ENCODE measurements around the gene SLC5A11. TPM values are rescaled to one million over a fixed set of nuclear protein-coding genes. Genes with fewer than 3 reads are reported as not detected.
A peak's percentile ranks its signal among the peaks of the same experiment; 100 is the strongest.
"Not testable (repeated sequence)": the region's sequence is repeated elsewhere in the genome, so short reads cannot be mapped to it uniquely, and the experiment has no call there.

SLC5A11 gene
- total RNA-seq, 1 experiment from 2014 or later: not detected

GRCh38 chr16:24833352-24833751 lies 12.4 kb upstream of the SLC5A11 start:
- in situ Hi-C loops (cut with HindIII; ENCODE audit: low sequenced_read_pairs): no loop called here
- no peak for DNase-seq (ENCODE audit: low spot score)

- DNase-seq (ENCODE audit: low spot score): no peak
- in situ Hi-C loops (cut with HindIII; ENCODE audit: low sequenced_read_pairs): no loop called here
Observed at GRCh38 chr16:24834459-24835335, 11.1 kb upstream of the SLC5A11 start.

GRCh38 chr16:24836836-24837235 lies 8.9 kb upstream of the SLC5A11 start:
- in situ Hi-C loops (cut with HindIII; ENCODE audit: low sequenced_read_pairs): no loop called here
- no peak for DNase-seq (ENCODE audit: low spot score)

- in situ Hi-C loops (cut with HindIII; ENCODE audit: low sequenced_read_pairs): no loop called here
- DNase-seq (ENCODE audit: low spot score): no peak
Observed at GRCh38 chr16:24837969-24838368, 7.8 kb upstream of the SLC5A11 start.

- DNase-seq (ENCODE audit: low spot score): no peak
- in situ Hi-C loops (cut with HindIII; ENCODE audit: low sequenced_read_pairs): no loop called here
Observed at GRCh38 chr16:24838554-24839266, 7.1 kb upstream of the SLC5A11 start.

GRCh38 chr16:24839347-24839972 lies 6.3 kb upstream of the SLC5A11 start:
- DNase-seq (ENCODE audit: low spot score): no peak
- in situ Hi-C loops (cut with HindIII; ENCODE audit: low sequenced_read_pairs): no loop called here

- DNase-seq (ENCODE audit: low spot score): no peak
- in situ Hi-C loops (cut with HindIII; ENCODE audit: low sequenced_read_pairs): no loop called here
Observed at GRCh38 chr16:24841291-24841690, 4.5 kb upstream of the SLC5A11 start.

GRCh38 chr16:24844101-24845030 lies 1.4 kb upstream of the SLC5A11 start:
- no peak for DNase-seq (ENCODE audit: low spot score)
- in situ Hi-C loops (cut with HindIII; ENCODE audit: low sequenced_read_pairs): no loop called here

GRCh38 chr16:24845031-24845365 lies 765 bp upstream of the SLC5A11 start:
- DNase-seq (ENCODE audit: low spot score); in situ Hi-C loops (cut with HindIII; ENCODE audit: low sequenced_read_pairs): not testable (repeated sequence)

- DNase-seq (ENCODE audit: low spot score): no peak
- in situ Hi-C loops (cut with HindIII; ENCODE audit: low sequenced_read_pairs): no loop called here
Observed at GRCh38 chr16:24846548-24847357, 990 bp downstream of the SLC5A11 start.

GRCh38 chr16:24847358-24847664 lies 1.5 kb downstream of the SLC5A11 start:
- in situ Hi-C loops (cut with HindIII; ENCODE audit: low sequenced_read_pairs): no loop called here
- no peak for DNase-seq (ENCODE audit: low spot score)

- no peak for DNase-seq (ENCODE audit: low spot score)
- in situ Hi-C loops (cut with HindIII; ENCODE audit: low sequenced_read_pairs): no loop called here
Observed at GRCh38 chr16:24848065-24848464, 2.3 kb downstream of the SLC5A11 start.

GRCh38 chr16:24849641-24850040 lies 3.9 kb downstream of the SLC5A11 start:
- in situ Hi-C loops (cut with HindIII; ENCODE audit: low sequenced_read_pairs): no loop called here
- no peak for DNase-seq (ENCODE audit: low spot score)

GRCh38 chr16:24850289-24850938 lies 4.7 kb downstream of the SLC5A11 start:
- no peak for DNase-seq (ENCODE audit: low spot score)
- in situ Hi-C loops (cut with HindIII; ENCODE audit: low sequenced_read_pairs): no loop called here

GRCh38 chr16:24851700-24852099 lies 5.9 kb downstream of the SLC5A11 start:
- in situ Hi-C loops (cut with HindIII; ENCODE audit: low sequenced_read_pairs): no loop called here
- no peak for DNase-seq (ENCODE audit: low spot score)

- in situ Hi-C loops (cut with HindIII; ENCODE audit: low sequenced_read_pairs): no loop called here
Observed at GRCh38 chr16:24852281-24852721, 6.5 kb downstream of the SLC5A11 start.

GRCh38 chr16:24853169-24853824 lies 7.5 kb downstream of the SLC5A11 start:
- no peak for DNase-seq (ENCODE audit: low spot score)
- in situ Hi-C loops (cut with HindIII; ENCODE audit: low sequenced_read_pairs): no loop called here

More at GRCh38 chr16:24852281-24852721, 6.5 kb downstream of the SLC5A11 start:
- peak; percentile 17 for DNase-seq (ENCODE audit: low spot score)
